Activated naive CD4-positive, alpha-beta T cell treated with anti-CD3 and anti-CD28 coated beads, Interleukin-2, amount 50 U/mL, for 24 hours (primary cell): Measurements from ENCODE around the gene HMGN4.

Source experiments
- H3K27ac Mint-ChIP-seq: one replicate; pipeline ENCODE4 v1.8.0; 2021; ENCODE audit warnings: mild to moderate bottlenecking, mixed read lengths
- H3K27me3 Mint-ChIP-seq: one replicate; pipeline ENCODE4 v1.8.0; 2021; ENCODE audit warnings: mixed read lengths
- H3K36me3 Mint-ChIP-seq: one replicate; pipeline ENCODE4 v1.8.0; 2021; ENCODE audit warnings: mixed read lengths
- H3K4me1 Mint-ChIP-seq: one replicate; pipeline ENCODE4 v1.8.0; 2021; ENCODE audit warnings: mixed read lengths
- H3K4me3 Mint-ChIP-seq: one replicate; pipeline ENCODE4 v1.8.0; 2021; ENCODE audit warnings: mild to moderate bottlenecking, mixed read lengths
- H3K9me3 Mint-ChIP-seq: one replicate; pipeline ENCODE4 v1.8.0; 2021; ENCODE audit warnings: mixed read lengths

The HMGN4 gene

GRCh38 chr6:26554697-26555504 lies 16.7 kb downstream of the HMGN4 start:
- Mint-ChIP-seq H3K9me3 (no peaks in the 10 kb centered on the region), H3K27me3 (no peaks in the 10 kb centered on the region), H3K4me1 (peaks cover 22% of the 10 kb centered on the region), H3K4me3 (peak overlapping the region; percentile 80), H3K27ac (no peak overlapping the region), H3K36me3 (no peaks in the 10 kb centered on the region)

- Mint-ChIP-seq H3K36me3 (no peaks in the 10 kb centered on the region), H3K27ac (peak overlapping the region; percentile 92), H3K9me3 (no peaks in the 10 kb centered on the region), H3K4me1 (peaks cover 22% of the 10 kb centered on the region), H3K27me3 (no peaks in the 10 kb centered on the region), H3K4me3 (peak overlapping the region; percentile 80)
These were observed 17.5 kb downstream of the HMGN4 start for GRCh38 chr6:26555505-26556262.

GRCh38 chr6:26556263-26557070 lies 18.3 kb downstream of the HMGN4 start:
- Mint-ChIP-seq H3K4me3 (no peak overlapping the region), H3K36me3 (no peaks in the 10 kb centered on the region), H3K27me3 (no peaks in the 10 kb centered on the region), H3K9me3 (no peaks in the 10 kb centered on the region), H3K27ac (peak overlapping the region; percentile 92), H3K4me1 (peaks cover 22% of the 10 kb centered on the region)

- H3K27me3 Mint-ChIP-seq, result no peaks in the 10 kb centered on the region
- H3K9me3 Mint-ChIP-seq, result no peaks in the 10 kb centered on the region
- no peak overlapping the region for H3K4me3 Mint-ChIP-seq
- H3K4me1 Mint-ChIP-seq, result peaks cover 8% of the 10 kb centered on the region
- H3K36me3 Mint-ChIP-seq, result no peaks in the 10 kb centered on the region
- no peak overlapping the region for H3K27ac Mint-ChIP-seq
These were observed 23.6 kb downstream of the HMGN4 start for GRCh38 chr6:26561533-26562466.

- Mint-ChIP-seq H3K4me3 (no peak overlapping the region), H3K4me1 (peaks cover 5% of the 10 kb centered on the region), H3K9me3 (no peaks in the 10 kb centered on the region), H3K27me3 (peaks cover under 1% of the 10 kb centered on the region), H3K36me3 (no peaks in the 10 kb centered on the region), H3K27ac (peak overlapping the region; percentile 48)
These were observed 25.3 kb downstream of the HMGN4 start for GRCh38 chr6:26563488-26563887.

- Mint-ChIP-seq H3K27me3 (peaks cover 3% of the 10 kb centered on the region), H3K36me3 (peaks cover 2% of the 10 kb centered on the region), H3K4me3 (peak overlapping the region; percentile 94), H3K4me1 (peaks cover 29% of the 10 kb centered on the region), H3K9me3 (no peaks in the 10 kb centered on the region), H3K27ac (peak overlapping the region; percentile 100)
These were observed 30.7 kb downstream of the HMGN4 start for GRCh38 chr6:26568601-26569432.

- H3K9me3 Mint-ChIP-seq, result no peaks in the 10 kb centered on the region
- peaks cover 2% of the 10 kb centered on the region for H3K36me3 Mint-ChIP-seq
- peaks cover 3% of the 10 kb centered on the region for H3K27me3 Mint-ChIP-seq
- peak overlapping the region; percentile 100 for H3K27ac Mint-ChIP-seq
- peak overlapping the region; percentile 94 for H3K4me3 Mint-ChIP-seq
- H3K4me1 Mint-ChIP-seq, result peaks cover 29% of the 10 kb centered on the region
These were observed 31.2 kb downstream of the HMGN4 start for GRCh38 chr6:26569433-26569764.

- Mint-ChIP-seq H3K27me3 (peaks cover 3% of the 10 kb centered on the region), H3K4me1 (peaks cover 29% of the 10 kb centered on the region), H3K36me3 (peaks cover 2% of the 10 kb centered on the region), H3K4me3 (no peak overlapping the region), H3K9me3 (no peaks in the 10 kb centered on the region), H3K27ac (no peak overlapping the region)
These were observed 32.1 kb downstream of the HMGN4 start for GRCh38 chr6:26570027-26570809.

- Mint-ChIP-seq H3K36me3 (peaks cover 2% of the 10 kb centered on the region), H3K4me1 (peaks cover 34% of the 10 kb centered on the region), H3K9me3 (no peaks in the 10 kb centered on the region)
These were observed 33.6 kb downstream of the HMGN4 start for GRCh38 chr6:26571592-26572296.

GRCh38 chr6:26575494-26575939 lies 37.4 kb downstream of the HMGN4 start:
- H3K4me1 Mint-ChIP-seq, result peaks cover 34% of the 10 kb centered on the region
- peak overlapping the region; percentile 30 for H3K27ac Mint-ChIP-seq
- H3K36me3 Mint-ChIP-seq, result no peaks in the 10 kb centered on the region
- H3K27me3 Mint-ChIP-seq, result no peaks in the 10 kb centered on the region
- no peaks in the 10 kb centered on the region for H3K9me3 Mint-ChIP-seq
- H3K4me3 Mint-ChIP-seq, result no peak overlapping the region

More at GRCh38 chr6:26571592-26572296, 33.6 kb downstream of the HMGN4 start:
- Mint-ChIP-seq H3K4me3 (peak overlapping the region; percentile 90), H3K27ac (peak overlapping the region; percentile 99), H3K27me3 (peaks cover 3% of the 10 kb centered on the region)

- Mint-ChIP-seq H3K36me3 (no peaks in the 10 kb centered on the region), H3K4me3 (peak overlapping the region; percentile 81), H3K4me1 (peaks cover 33% of the 10 kb centered on the region), H3K9me3 (no peaks in the 10 kb centered on the region), H3K27me3 (no peaks in the 10 kb centered on the region), H3K27ac (peak overlapping the region; percentile 96)
These were observed 38.3 kb downstream of the HMGN4 start for GRCh38 chr6:26576407-26576843.

- Mint-ChIP-seq H3K4me3 (peak overlapping the region; percentile 81), H3K27me3 (no peaks in the 10 kb centered on the region), H3K36me3 (no peaks in the 10 kb centered on the region)
These were observed 39.0 kb downstream of the HMGN4 start for GRCh38 chr6:26576929-26577719.

More at GRCh38 chr6:26576929-26577719, 39.0 kb downstream of the HMGN4 start:
- Mint-ChIP-seq H3K4me1 (peaks cover 26% of the 10 kb centered on the region), H3K27ac (peak overlapping the region; percentile 98), H3K9me3 (no peaks in the 10 kb centered on the region)
